HPDE6-E6E7 (cell line): ENCODE data around the gene ELMOD1.

Source experiments
- DNase-seq: peaks from one replicate; pipeline ENCODE4 v3.0.0; 2011; ENCODE audit warnings: missing footprints; ENCODE audit errors: extremely low spot score

ELMOD1 gene

DNA sequence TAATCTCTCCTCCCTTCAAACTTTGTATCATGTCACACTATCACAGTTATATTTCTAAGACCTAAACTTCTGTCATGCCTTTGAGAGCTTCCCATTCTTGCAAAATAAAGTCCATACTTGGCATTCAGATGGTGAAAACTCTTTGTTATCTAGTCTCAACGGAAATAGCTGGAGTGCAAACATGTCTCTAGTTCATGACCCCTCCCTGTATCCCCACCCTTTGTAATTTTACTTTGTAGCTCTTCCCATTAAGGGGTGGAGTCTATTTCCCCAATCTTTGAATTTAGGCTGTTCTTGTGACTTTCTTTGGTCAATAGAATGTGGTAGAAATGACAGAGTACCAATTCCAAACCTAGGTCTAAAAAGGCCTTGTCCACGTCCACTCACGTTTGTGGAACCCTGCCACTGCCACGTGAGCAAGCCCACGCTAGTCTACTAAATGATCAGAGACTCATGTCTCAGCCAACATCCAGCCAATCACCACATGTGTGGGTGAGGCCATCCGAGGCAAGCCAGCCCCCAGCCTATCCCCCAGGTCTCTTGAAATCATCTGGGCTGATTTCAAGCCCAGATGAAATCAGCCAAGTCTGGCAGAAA lies 97.5 kb downstream of the ELMOD1 start:
- DNase-seq, result no peak

DNA sequence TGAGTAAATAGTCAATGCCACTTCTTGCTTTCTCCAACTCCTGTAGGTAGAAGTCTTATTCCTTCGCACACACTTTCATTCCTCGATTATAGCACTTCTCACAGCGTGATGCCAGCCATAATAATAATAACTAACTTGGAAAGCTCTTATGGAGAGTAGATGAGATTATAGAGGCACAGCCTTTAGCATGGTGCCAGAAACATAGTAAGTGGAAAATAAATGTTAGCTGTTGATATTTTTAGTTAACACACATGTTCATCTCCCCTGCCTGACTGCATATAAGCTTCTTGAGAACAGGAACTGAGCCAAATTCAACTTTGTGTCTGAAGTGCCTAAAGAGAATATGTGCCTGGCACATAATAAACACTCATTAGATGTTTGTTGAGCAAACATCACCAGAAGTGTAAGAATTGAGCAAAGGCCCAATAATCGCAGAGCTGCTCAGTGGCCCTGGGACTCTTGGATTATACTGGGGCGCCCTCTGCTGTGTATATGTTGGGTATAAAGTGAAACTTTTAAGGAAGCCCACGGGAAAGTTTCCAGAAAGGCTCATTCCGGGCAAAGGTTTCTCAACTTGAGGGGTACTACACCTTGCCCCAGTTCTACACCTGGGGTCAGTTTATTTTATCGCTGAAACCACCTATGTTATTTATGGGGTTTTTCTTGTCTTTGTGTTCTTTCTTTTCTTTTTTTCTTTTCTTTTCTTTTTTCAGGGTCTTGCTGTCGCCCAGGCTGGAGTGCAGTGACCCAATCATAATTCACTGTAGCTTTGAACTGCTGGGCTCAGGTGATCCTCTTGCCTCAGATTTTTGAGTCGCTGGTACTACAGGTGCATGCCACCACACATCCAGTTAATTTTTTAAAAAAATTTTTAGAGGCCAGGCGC lies 98.6 kb downstream of the ELMOD1 start:
- DNase-seq, result peak; percentile 49

- DNase-seq, result no peak
Measured at GRCh38 chr11:107691000-107691750, 100.2 kb downstream of the ELMOD1 start.

GRCh38 chr11:107695446-107695845 lies 104.5 kb downstream of the ELMOD1 start:
- no peak for DNase-seq

DNA sequence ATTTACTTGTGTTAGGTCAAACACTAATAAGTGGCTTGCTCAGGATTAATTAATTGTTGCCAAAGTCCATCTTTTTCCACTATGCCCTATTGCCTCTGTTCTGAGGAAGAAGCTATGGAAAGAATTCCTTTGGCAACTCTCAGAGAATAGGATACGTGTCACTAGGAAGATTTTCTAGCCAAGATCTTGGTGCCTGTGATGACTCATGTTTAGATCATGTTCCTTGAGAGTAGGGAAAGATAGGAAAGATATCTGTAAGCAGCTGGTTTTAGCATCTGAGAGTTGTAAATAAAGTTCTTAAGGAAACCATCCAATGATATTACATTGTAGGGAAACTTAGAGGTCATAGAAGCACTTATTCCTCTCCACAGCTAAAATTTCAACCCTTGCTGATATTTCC lies 105.2 kb downstream of the ELMOD1 start:
- DNase-seq, result no peak

- DNase-seq, result no peak
Measured at GRCh38 chr11:107697291-107697690, 106.3 kb downstream of the ELMOD1 start.

- DNase-seq, result no peak
Measured at GRCh38 chr11:107699371-107700285, 108.7 kb downstream of the ELMOD1 start.

DNA sequence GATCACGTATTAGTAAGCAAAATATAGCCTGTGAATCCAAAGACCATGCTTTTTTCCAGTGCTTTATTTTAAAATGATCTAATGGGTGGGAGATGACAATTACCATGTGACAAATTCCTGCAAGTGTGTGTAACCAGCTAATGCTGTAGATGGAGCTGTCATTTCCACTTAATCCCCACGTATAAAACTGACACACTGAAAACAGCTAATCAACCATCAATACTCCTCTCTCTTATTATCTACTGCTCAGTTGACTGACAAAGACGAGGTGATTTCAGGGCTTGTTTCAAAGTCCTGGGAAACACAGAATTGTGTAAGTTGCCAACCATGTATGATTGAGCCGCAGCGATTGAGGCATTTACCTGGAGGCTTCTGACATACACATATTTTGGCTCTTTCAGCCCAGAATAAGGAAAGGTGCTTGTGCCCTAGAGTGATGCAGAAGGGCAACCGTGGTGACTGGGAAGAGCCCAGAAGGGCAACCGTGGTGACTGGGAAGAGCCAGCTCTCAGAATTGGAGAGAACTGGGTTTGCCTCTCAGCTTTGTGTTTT lies 111.2 kb downstream of the ELMOD1 start:
- DNase-seq, result no peak

DNA sequence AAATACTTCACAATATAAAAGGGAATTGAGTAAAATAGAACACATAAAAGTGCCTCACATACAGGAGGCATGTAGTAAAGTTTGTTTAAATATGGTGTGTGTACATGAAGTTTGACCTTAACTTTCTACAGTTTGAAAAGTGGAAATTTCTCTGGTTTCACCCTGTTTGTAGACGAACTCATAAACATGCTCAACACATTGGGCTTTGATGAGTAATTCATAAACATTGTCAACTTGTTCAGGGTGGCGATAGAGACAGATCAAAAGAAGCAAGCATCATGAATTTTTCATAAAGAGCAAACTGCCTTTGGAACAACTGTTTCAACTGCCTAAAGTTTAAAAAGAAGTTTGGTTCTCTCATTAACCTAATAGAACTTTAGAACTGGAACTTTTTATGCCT lies 111.8 kb downstream of the ELMOD1 start:
- no peak for DNase-seq

DNA sequence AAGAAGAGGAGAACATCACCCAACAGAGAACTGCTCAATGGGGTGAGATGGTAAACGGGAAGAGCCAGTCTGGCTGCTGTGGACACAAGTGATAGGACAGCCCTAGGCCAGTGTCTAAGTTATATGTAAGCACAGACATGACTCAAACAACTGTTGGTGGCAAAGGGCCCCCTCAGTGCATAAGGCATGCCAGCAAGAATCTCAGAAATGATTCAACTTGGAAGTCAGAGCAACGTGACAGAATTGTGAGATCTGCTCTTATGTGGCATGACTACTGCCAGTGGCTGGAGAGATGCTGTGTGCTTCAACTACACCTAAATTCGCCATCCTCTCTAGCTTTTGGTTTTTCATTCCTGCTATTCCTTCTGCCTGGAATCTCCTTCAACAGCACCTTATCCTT lies 113.5 kb downstream of the ELMOD1 start:
- DNase-seq, result no peak

DNA sequence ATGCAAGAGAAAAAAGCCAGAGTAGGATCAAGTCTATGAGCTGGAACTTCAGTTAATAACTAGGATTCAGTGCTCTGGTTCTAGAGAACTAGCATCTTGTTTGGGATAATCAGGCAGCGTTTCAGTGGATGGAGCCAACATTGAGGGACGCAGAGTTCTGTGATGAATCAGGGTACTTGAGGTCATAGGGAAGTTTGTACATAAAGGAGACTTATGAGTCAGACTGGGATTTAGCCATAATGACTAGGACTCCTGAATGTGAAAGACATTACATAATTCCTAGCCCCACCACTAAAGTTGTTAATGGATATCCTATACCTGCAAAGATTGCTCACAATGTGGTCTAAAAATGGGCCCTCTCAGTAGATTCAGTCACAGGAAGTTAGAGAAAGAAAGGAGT lies 114.1 kb downstream of the ELMOD1 start:
- DNase-seq, result peak; percentile 82

GRCh38 chr11:107706531-107706930 lies 115.6 kb downstream of the ELMOD1 start:
- no peak for DNase-seq

GRCh38 chr11:107707215-107707671 lies 116.3 kb downstream of the ELMOD1 start:
- no peak for DNase-seq

GRCh38 chr11:107707807-107708206 lies 116.9 kb downstream of the ELMOD1 start:
- DNase-seq, result no peak

DNA sequence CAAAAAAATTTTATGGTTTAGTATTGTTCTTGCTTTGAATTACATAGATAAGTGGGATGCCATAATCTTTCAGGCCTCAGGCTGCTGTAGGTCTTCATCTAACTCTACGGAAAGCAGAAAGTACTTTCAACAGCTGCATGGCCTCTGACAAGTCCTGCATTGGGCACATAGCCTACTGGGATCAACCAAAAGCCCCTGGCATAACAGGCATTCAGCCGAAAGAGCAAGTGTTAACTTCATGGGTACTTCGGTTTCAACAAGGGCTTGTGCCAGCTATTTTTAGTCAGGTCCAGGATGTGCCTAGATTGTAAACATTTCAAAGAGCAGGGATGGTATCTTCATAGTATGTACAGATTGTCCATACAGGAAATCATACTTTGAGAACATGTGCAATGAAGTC lies 117.8 kb downstream of the ELMOD1 start:
- DNase-seq, result no peak

- DNase-seq, result no peak
Measured at GRCh38 chr11:107710301-107710700, 119.4 kb downstream of the ELMOD1 start.

- DNase-seq, result no peak
Measured at GRCh38 chr11:107711861-107712755, 121.2 kb downstream of the ELMOD1 start, which contains the start of gene SLN. Gene SLN, minus strand, starts transcription at chr11:107712056.

GRCh38 chr11:107713009-107713408 lies 122.1 kb downstream of the ELMOD1 start:
- DNase-seq, result no peak
